ENCODE results near the gene PRELID3B. TPM values are rescaled to one million over a fixed set of nuclear protein-coding genes. Genes with fewer than 3 reads are reported as not detected.

The PRELID3B gene
- total RNA-seq, 1 experiment from 2014 or later: 129 TPM

DNA sequence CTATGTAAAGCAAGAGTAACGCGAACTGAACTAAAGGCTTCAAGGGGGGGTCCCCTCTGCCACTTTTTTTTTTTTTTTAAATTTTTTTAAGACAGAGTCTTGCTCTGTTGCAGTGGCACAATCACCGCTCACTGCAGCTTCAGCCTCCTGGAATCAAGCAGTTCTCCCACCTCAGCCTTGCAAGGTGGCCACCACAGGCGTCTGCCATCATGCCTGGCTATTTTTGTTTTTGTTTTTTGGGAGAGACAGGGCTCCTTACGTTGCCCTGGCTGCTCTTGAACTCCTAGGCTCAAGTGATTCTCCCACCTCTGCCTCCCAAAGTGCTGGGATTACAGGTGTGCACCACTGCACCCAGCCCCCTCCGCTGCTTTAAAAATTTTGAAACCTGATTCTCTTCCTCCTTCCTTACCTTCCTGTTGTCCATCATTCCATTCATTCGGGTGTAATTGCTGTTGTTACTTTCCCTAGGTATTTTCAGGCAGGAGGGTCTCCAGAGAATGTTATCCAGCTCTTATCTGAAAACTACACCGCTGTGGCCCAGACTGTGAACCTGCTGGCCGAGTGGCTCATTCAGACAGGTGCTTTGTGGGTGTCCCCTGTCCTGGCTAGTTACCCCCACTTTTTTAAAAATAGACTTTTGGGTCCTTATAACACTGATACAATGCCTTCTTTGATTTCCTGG lies 56.2 kb downstream of the PRELID3B start:
- no peak for DNase-seq (ENCODE audit: low read depth, low spot score)
- intact Hi-C loops (cut with micrococcal nuclease): loop anchor here (10.0 kb wide), 1 partner anchor 82 kb away; no protein-coding TSS in a partner anchor
- POLR2A ChIA-PET: no interaction called here
- H3K79me2 ChIP-seq (ENCODE audit: insufficient read depth, low read length): peaks cover 76% of the 10 kb centered on the region
- H3K9ac ChIP-seq (ENCODE audit: low read length): no peak overlapping the region
- no peaks in the 10 kb centered on the region for H3K9me2 ChIP-seq (ENCODE audit: insufficient read depth)
- H3K27me3 ChIP-seq (ENCODE audit: insufficient read depth, low read length): no peaks in the 10 kb centered on the region
- no peaks in the 10 kb centered on the region for H4K20me1 ChIP-seq (ENCODE audit: insufficient read depth)
- H3K27ac ChIP-seq (ENCODE audit: low read depth, low read length): no peak overlapping the region
- CTCF ChIA-PET: no interaction called here
- TF ChIP-seq ZFX (IDR thresholded peaks at IDR 0.05): no peak
- no peak for TF ChIP-seq ZNF274 (IDR thresholded peaks at IDR 0.05; ENCODE audit: low read depth, low read length)
- no peak for TF ChIP-seq YY1 (IDR thresholded peaks at IDR 0.05; ENCODE audit: extremely low read depth, insufficient replicate concordance, low read depth, low read length)
- TF ChIP-seq CBX3 (IDR thresholded peaks at IDR 0.05; ENCODE audit: low read depth): no peak
- no peak for TF ChIP-seq SP1 (IDR thresholded peaks at IDR 0.05; ENCODE audit: low read depth)
- TF ChIP-seq, protein P1, sequence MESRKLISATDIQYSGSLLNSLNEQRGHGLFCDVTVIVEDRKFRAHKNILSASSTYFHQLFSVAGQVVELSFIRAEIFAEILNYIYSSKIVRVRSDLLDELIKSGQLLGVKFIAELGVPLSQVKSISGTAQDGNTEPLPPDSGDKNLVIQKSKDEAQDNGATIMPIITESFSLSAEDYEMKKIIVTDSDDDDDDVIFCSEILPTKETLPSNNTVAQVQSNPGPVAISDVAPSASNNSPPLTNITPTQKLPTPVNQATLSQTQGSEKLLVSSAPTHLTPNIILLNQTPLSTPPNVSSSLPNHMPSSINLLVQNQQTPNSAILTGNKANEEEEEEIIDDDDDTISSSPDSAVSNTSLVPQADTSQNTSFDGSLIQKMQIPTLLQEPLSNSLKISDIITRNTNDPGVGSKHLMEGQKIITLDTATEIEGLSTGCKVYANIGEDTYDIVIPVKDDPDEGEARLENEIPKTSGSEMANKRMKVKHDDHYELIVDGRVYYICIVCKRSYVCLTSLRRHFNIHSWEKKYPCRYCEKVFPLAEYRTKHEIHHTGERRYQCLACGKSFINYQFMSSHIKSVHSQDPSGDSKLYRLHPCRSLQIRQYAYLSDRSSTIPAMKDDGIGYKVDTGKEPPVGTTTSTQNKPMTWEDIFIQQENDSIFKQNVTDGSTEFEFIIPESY (IDR thresholded peaks at IDR 0.05; ENCODE audit: extremely low read depth, insufficient replicate concordance, low read length): no peak
- TF ChIP-seq SIN3A (IDR thresholded peaks at IDR 0.05; ENCODE audit: low read depth): no peak
- TF ChIP-seq, protein P2, sequence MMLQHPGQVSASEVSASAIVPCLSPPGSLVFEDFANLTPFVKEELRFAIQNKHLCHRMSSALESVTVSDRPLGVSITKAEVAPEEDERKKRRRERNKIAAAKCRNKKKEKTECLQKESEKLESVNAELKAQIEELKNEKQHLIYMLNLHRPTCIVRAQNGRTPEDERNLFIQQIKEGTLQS (IDR thresholded peaks at IDR 0.05): no peak
- TF ChIP-seq CEBPB (IDR thresholded peaks at IDR 0.05; ENCODE audit: low read depth): no peak
- no peak for TF ChIP-seq RAD21 (IDR thresholded peaks at IDR 0.05; ENCODE audit: low read depth)
- TF ChIP-seq TCF7L2 (IDR thresholded peaks at IDR 0.05; ENCODE audit: borderline replicate concordance, extremely low read depth, insufficient read depth, insufficient read length): no peak
- no peak for TF ChIP-seq POLR2A (IDR thresholded peaks at IDR 0.05; ENCODE audit: borderline replicate concordance, extremely low read depth, insufficient read depth, insufficient read length)
- no peak for TF ChIP-seq EZH2phosphoT487 (IDR thresholded peaks at IDR 0.05; ENCODE audit: borderline replicate concordance)
- no peak for TF ChIP-seq EZH2 (IDR thresholded peaks at IDR 0.05)
- TF ChIP-seq ELF1 (IDR thresholded peaks at IDR 0.05; ENCODE audit: borderline replicate concordance, low read depth): no peak
- TF ChIP-seq, protein P3, sequence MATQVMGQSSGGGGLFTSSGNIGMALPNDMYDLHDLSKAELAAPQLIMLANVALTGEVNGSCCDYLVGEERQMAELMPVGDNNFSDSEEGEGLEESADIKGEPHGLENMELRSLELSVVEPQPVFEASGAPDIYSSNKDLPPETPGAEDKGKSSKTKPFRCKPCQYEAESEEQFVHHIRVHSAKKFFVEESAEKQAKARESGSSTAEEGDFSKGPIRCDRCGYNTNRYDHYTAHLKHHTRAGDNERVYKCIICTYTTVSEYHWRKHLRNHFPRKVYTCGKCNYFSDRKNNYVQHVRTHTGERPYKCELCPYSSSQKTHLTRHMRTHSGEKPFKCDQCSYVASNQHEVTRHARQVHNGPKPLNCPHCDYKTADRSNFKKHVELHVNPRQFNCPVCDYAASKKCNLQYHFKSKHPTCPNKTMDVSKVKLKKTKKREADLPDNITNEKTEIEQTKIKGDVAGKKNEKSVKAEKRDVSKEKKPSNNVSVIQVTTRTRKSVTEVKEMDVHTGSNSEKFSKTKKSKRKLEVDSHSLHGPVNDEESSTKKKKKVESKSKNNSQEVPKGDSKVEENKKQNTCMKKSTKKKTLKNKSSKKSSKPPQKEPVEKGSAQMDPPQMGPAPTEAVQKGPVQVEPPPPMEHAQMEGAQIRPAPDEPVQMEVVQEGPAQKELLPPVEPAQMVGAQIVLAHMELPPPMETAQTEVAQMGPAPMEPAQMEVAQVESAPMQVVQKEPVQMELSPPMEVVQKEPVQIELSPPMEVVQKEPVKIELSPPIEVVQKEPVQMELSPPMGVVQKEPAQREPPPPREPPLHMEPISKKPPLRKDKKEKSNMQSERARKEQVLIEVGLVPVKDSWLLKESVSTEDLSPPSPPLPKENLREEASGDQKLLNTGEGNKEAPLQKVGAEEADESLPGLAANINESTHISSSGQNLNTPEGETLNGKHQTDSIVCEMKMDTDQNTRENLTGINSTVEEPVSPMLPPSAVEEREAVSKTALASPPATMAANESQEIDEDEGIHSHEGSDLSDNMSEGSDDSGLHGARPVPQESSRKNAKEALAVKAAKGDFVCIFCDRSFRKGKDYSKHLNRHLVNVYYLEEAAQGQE (IDR thresholded peaks at IDR 0.05; ENCODE audit: low read depth): no peak
- TF ChIP-seq CTCF (IDR thresholded peaks at IDR 0.05 in 2 of 3, conservative IDR thresholded peaks at IDR 0.05 in 1 of 3; ENCODE audit: borderline replicate concordance in 1 of 3, insufficient read depth in 1 of 3, low read depth in 2 of 3, low read length in 2 of 3): no peak
- TF ChIP-seq SRF (IDR thresholded peaks at IDR 0.05; ENCODE audit: low read depth): no peak
- no TSS peak for BruUV-seq (replicated peaks)
- no peak overlapping the region for H3K4me2 ChIP-seq (ENCODE audit: low read length)
- no peak overlapping the region for H2AFZ ChIP-seq (ENCODE audit: low read depth, low read length, poor library complexity, severe bottlenecking)
- H3K36me3 ChIP-seq (ENCODE audit: control insufficient read depth in 1 of 2, insufficient read depth in 2 of 2, low read length in 2 of 2): peaks cover 42 to 51% of the 10 kb centered on the region in 2 experiments
- RAD21 ChIA-PET (ENCODE audit: low non-redundant PET in 1 of 2, low total read pairs in 2 of 2, uncharacterized antibody in 2 of 2, unreplicated experiment in 2 of 2): no interaction called here
- H3K4me3 ChIP-seq (replicated peaks in 1 of 2; ENCODE audit: low read depth in 1 of 2, low read length in 2 of 2): no peak overlapping the region
- H3K4me1 ChIP-seq (ENCODE audit: control insufficient read depth in 1 of 2, insufficient read depth in 2 of 2, low read length in 2 of 2): peaks cover 6 to 9% of the 10 kb centered on the region in 2 experiments
- H3K9me3 ChIP-seq (ENCODE audit: control insufficient read depth in 1 of 2, insufficient read depth in 1 of 2, low read depth in 1 of 2, low read length in 2 of 2): no peaks in the 10 kb centered on the region
- ATAC-seq: no peak
